SK-N-MC (cell line): ENCODE results near the gene SRRM2.

Experiments used
- DNase-seq: peaks from one replicate; pipeline ENCODE4 v3.0.0-alpha.2; 2011; ENCODE audit warnings: low read depth, low spot score
- H3K27ac ChIP-seq: fragments of 200-600 bp; sonication (generic); 2 replicates; pipeline ENCODE4 v1.5.1; 2016; ENCODE audit warnings: mixed run types
- H3K36me3 ChIP-seq: fragments of 200-600 bp; sonication (generic); 2 replicates; pipeline ENCODE4 v1.6.1; 2017; ENCODE audit warnings: antibody characterized with exemption, low read length, mixed read lengths; ENCODE audit not compliant: insufficient read depth
- H3K4me3 ChIP-seq: fragments of 200-600 bp; sonication (generic); 2 replicates; pipeline ENCODE4 v1.5.1; 2016
- H3K9ac ChIP-seq: fragments of 200-600 bp; sonication (generic); 2 replicates; pipeline ENCODE4 v1.8.0; 2017; ENCODE audit warnings: mixed run types, mixed read lengths; ENCODE audit not compliant: insufficient read length
- H3K9me3 ChIP-seq: fragments of 200-600 bp; sonication (generic); 2 replicates; pipeline ENCODE4 v1.6.1; 2017; ENCODE audit warnings: low read depth, mild to moderate bottlenecking, antibody characterized with exemption, low read length, moderate library complexity, mixed read lengths
- EZH2 ChIP-seq: fragments of 200-600 bp; sonication (generic); IDR thresholded peaks from one replicate; pipeline ENCODE4 v1.6.1; 2017; ENCODE audit warnings: antibody characterized with exemption
- FOXP2 ChIP-seq: optimal IDR thresholded peaks from 2 replicates; pipeline ENCODE3; 2011; ENCODE audit warnings: mild to moderate bottlenecking, moderate library complexity; ENCODE audit not compliant: insufficient read depth; ENCODE audit errors: extremely low read length, control extremely low read depth
- POLR2AphosphoS5 ChIP-seq: IDR thresholded peaks from 2 replicates; pipeline ENCODE4 v1.6.1; 2012; ENCODE audit warnings: mild to moderate bottlenecking, low read depth, low read length, borderline replicate concordance

SRRM2 gene

DNA sequence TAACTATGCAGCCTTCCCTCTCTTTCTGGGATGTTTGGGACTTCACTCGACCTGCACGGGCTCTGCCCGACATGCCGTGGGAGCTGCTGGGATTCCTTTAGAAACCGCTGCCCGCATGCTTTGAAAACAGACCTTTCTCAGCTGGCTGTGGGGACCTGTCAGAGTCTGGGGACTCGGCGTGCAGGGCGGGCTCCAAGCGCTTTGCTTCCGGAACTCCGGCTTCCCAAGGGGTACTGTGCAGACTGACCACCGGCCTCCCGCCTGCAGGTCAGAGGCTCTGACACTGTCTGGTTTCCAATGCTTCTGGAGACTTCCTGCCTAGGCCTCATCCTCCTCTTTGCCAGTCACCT lies 44.2 kb upstream of the SRRM2 start:
- no peak for TF ChIP-seq EZH2
- no peak for TF ChIP-seq POLR2AphosphoS5
- no peak for TF ChIP-seq FOXP2
- no peak overlapping the region for H3K9ac ChIP-seq
- H3K4me3 ChIP-seq, result no peak overlapping the region
- H3K36me3 ChIP-seq, result no peaks in the 10 kb centered on the region; the same call in 1 of the 2 replicates
- H3K27ac ChIP-seq, result no peak overlapping the region
- DNase-seq, result no peak
- H3K9me3 ChIP-seq, result no peaks in the 10 kb centered on the region

GRCh38 chr16:2708955-2709587 lies 43.4 kb upstream of the SRRM2 start:
- Histone ChIP-seq H3K4me3 (no peak overlapping the region), H3K27ac (no peak overlapping the region), H3K36me3 (no peaks in the 10 kb centered on the region; the same call in 1 of the 2 replicates), H3K9me3 (no peaks in the 10 kb centered on the region), H3K9ac (no peak overlapping the region)
- DNase-seq, result no peak
- no peak for TF ChIP-seq EZH2
- TF ChIP-seq FOXP2, result no peak
- TF ChIP-seq POLR2AphosphoS5, result no peak

GRCh38 chr16:2709588-2709984 lies 42.9 kb upstream of the SRRM2 start:
- no peak overlapping the region for H3K9ac ChIP-seq
- no peak for DNase-seq
- H3K27ac ChIP-seq, result no peak overlapping the region
- H3K9me3 ChIP-seq, result no peaks in the 10 kb centered on the region
- no peak overlapping the region for H3K4me3 ChIP-seq
- H3K36me3 ChIP-seq, result no peaks in the 10 kb centered on the region; the same call in 1 of the 2 replicates
- no peak for TF ChIP-seq EZH2
- no peak for TF ChIP-seq FOXP2
- no peak for TF ChIP-seq POLR2AphosphoS5

DNA sequence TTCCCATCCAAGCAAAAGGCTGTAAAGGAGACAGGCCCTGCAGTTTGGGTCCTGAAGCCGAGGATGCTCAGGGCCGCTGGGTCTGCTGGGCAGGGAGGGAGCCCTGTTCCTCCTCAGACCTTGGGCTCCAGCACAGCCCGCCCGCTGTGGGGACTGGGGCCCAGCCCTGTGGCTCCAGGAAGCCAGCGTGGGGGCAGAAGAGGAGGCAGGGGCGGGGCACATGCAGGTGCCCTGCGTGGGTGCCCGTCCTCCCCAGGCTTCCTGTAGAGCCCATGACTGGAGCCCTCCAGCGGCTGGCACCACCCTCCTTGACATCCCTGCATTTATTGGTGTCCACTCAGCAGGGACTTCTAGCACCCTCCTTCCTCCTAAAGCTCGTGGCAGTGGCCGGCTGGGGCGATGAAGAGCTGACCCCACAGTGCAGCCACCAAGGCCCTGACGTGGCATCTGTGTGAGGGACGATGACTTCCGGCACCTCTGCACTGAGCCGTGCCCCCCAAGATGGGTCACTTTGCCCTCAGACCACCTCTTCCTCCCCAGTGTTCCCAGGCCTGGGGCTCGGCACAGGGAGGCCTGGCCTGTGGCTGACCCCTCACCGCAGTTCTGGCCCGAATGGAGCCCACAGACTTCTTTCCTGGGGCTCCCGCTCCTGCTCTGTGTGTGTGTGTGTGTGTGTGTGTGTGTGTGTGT lies 42.3 kb upstream of the SRRM2 start:
- Histone ChIP-seq H3K9ac (no peak overlapping the region), H3K36me3 (no peaks in the 10 kb centered on the region; the same call in 1 of the 2 replicates), H3K9me3 (no peaks in the 10 kb centered on the region), H3K4me3 (no peak overlapping the region), H3K27ac (no peak overlapping the region)
- no peak for TF ChIP-seq POLR2AphosphoS5
- TF ChIP-seq EZH2, result no peak
- TF ChIP-seq FOXP2, result no peak
- no peak for DNase-seq

DNA sequence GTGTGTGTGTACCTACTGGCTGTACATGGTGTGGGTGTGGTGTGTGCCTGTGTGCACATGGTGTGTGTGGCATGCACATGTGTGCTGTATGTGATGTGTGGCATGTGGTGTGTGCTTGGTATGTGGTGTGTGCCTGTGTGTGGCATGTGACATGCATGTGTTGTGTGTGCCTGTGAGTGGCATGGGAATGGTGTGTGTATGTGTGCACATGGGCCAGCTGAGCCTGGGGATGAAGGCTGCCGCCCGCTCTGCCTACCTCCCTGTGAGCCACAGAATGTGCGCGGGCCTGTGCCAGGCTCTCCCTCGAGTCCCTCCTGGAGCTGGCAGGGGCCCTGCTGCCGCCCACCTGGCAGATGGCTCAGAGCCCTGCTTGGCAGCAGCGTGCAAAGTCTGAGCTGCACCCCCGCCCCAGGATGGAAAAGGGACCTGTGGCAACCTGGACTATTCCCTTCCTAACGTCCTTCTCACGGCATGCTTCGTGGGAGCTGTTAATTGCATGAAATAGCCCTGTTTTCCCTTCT lies 41.7 kb upstream of the SRRM2 start:
- no peaks in the 10 kb centered on the region for H3K9me3 ChIP-seq
- TF ChIP-seq EZH2 (no peak), FOXP2 (no peak), POLR2AphosphoS5 (no peak)
- H3K9ac ChIP-seq, result no peak overlapping the region
- no peak overlapping the region for H3K27ac ChIP-seq
- DNase-seq, result no peak
- H3K4me3 ChIP-seq, result no peak overlapping the region
- no peaks in the 10 kb centered on the region; the same call in 1 of the 2 replicates for H3K36me3 ChIP-seq

DNA sequence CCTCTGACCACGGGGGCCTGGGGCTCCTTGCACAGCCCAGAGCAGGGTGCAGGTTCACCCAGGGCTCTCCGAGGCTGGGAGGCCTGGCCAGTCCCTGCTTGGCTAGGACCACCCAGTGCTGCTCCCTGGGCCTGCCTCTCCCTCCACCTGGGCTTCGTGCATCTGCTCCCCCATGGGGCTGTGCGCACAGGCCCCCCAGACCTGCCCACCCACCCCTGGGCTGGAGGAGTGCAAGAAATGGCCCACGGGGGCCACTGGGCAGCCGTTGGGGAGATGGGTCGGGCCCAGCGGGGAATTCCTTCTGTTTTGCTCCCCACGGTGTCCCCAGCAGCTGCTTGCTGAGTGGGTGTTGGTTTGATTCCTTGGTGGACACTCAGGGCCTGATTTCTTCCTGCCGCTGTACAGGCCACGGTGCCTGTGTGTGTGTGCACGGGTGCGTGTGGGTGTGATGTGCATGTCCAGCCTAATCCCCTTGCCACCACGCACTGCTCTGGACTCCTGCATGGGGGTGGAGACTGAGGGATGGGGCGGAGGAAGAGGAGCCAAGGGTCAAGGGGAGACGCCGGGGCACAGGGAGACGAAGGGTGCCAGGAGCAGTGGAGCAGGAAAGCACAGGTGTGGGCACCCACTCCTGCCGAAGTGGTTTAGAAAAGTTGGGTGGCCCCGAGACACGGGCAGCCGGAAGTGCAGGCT lies 40.9 kb upstream of the SRRM2 start:
- no peak overlapping the region for H3K27ac ChIP-seq
- no peak for DNase-seq
- no peaks in the 10 kb centered on the region; the same call in 1 of the 2 replicates for H3K36me3 ChIP-seq
- TF ChIP-seq EZH2 (no peak), FOXP2 (no peak), POLR2AphosphoS5 (no peak)
- no peak overlapping the region for H3K9ac ChIP-seq
- no peak overlapping the region for H3K4me3 ChIP-seq
- H3K9me3 ChIP-seq, result no peaks in the 10 kb centered on the region

GRCh38 chr16:2712063-2712441 lies 40.4 kb upstream of the SRRM2 start:
- Histone ChIP-seq H3K4me3 (no peak overlapping the region), H3K36me3 (no peaks in the 10 kb centered on the region; the same call in 1 of the 2 replicates), H3K27ac (no peak overlapping the region), H3K9me3 (no peaks in the 10 kb centered on the region), H3K9ac (no peak overlapping the region)
- DNase-seq, result no peak
- TF ChIP-seq EZH2 (no peak), POLR2AphosphoS5 (no peak), FOXP2 (no peak)

- Histone ChIP-seq H3K36me3 (no peaks in the 10 kb centered on the region; the same call in 1 of the 2 replicates), H3K9ac (no peak overlapping the region), H3K27ac (no peak overlapping the region), H3K9me3 (no peaks in the 10 kb centered on the region), H3K4me3 (no peak overlapping the region)
- DNase-seq, result no peak
- TF ChIP-seq EZH2 (no peak), FOXP2 (no peak), POLR2AphosphoS5 (no peak)
Observed at GRCh38 chr16:2712546-2712945, 39.9 kb upstream of the SRRM2 start.
